HG02571 (cell line): ENCODE results near the gene FSHB.
A peak's percentile ranks its signal among the peaks of the same experiment; 100 is the strongest.
"Not testable (repeated sequence)": the region's sequence is repeated elsewhere in the genome, so short reads cannot be mapped to it uniquely, and the experiment has no call there.

ENCODE experiments used
- ATAC-seq: cut with Tn5 transposase; IDR thresholded peaks from one replicate; pipeline ENCODE4 v1.9.1; 2021; ENCODE audit warnings: mild to moderate bottlenecking, moderate library complexity; ENCODE audit not compliant: unreplicated experiment

Gene FSHB

DNA sequence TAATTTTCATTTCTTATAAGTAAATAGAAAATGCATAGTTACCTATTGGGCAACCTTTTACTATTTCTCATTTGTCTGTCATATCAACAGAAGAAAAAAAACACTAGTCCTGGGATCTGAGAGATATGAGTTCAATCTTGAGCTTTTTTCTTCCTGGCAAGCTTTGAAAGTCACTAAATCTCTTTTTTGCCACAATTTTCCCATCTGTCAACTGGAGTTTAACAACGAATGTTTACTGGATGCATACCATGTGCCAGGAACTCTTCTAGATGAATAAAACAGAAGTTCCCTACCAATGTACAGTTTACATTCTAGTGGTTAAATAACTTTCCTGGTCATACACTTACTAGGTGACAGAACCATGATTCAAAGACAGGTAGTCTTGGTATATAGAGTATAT, 31.0 kb downstream of the FSHB start:
- ATAC-seq: no peak

DNA sequence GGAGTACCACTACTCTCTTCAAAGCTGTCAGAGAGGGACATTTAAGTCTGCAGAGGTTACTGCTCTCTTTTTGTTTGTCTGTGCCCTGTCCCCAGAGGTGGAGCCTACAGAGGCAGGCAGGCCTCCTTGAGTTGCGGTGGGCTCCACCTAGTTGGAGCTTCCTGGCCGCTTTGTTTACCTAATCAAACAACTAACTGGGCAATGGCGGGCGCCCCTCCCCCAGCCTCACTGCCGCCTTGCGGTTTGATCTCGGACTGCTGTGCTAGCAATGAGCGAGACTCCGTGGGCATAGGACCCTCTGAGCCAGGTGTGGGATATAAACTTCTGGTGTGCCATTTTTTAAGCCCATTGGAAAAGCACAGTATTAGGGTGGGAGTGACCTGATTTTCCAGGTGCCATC, 37.8 kb downstream of the FSHB start:
- not testable (repeated sequence) for ATAC-seq

DNA sequence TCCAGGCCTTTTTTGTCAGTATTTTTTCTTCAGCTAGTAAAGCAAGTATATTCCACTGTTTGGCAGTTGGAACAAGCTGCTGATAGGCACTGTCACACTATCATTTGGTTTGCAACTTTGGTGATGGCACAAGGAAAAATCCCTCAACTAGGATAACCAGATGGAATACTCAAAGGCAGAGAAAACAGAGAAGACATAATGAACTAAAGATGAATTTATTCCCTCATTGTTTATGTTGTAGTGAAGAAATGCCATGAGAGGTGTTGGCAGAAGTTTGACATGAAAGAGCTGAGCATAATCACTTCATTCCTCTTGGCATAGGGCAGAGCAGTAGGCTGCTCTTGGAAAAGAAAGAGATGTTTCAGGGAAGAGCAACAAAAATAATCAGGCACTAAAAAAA, 39.9 kb downstream of the FSHB start:
- ATAC-seq: no peak

DNA sequence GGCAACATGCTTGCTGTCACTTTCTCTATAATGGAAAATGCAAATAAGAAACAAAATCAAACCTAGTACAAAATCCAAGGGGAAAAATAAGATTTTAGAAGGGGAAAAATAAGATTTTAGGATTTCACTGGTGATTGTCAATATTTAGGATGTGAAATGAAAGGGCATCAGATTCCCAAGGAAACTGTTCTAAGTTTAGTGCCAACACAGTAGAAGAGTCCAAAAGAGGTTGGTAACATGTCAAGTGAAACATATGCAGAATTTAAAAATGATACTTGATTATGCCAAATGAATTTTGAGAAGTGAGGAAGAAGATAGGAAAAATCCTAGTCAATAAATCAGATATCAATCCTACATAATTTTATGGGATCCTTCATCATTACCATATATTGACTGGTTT, 46.4 kb downstream of the FSHB start:
- ATAC-seq: no peak

DNA sequence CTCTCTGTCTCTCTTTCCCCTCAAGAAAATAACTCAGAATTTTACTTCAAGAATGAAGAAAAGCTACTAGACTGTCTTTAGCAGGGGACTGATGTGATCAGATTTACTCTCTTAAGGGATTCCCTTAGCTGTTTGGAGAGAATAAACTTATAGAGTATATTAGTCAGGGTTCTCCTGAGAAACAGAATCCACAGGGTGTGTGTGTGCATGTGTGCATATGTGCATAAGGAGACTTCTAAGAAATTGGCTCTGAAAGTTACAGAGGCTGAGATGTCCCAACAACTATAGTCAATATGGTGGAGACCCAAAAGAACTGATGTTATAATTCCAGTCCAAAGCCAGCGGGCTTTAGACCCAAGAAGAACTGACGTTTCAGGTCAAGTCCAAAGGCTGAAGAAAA, 49.0 kb downstream of the FSHB start:
- ATAC-seq: no peak

DNA sequence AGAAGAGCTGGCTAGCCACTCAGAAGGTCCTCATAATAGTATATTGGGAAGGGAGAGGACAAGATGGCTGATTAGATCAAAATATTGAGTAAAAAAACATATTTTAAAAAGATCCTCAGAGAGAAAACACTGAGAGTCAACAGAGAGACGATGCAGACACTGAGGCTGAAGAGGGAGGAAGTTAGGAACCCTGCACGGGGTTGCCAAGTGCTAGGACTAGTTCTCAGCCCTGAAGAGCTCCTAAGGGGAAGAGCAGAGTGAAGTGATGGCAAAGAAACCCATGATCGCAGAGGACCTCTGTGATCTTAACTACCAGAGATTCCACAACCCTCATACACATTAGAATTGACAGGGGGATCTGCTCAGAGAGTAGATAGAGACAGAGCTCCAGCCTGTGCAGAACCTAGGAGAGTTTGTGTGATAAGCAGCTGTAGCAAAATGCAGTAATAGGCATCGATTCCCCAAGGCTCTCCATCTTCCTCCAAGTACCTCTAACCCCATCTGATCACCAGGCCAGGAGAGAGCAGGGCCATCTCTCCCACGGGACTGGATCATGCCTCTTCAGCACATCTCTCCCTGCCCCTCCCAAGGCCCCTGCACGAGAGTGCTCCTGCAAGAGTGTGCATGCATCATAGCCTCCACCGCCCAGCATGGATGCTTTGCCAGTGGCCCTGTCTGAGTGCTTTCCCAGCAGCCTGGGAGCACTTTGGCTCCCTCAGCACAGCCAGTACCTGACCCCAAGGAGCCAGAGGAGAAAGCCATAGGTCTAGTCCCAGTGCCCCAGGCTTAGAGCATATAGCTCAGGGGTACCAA, 50.9 kb downstream of the FSHB start:
- peak; percentile 26 for ATAC-seq

DNA sequence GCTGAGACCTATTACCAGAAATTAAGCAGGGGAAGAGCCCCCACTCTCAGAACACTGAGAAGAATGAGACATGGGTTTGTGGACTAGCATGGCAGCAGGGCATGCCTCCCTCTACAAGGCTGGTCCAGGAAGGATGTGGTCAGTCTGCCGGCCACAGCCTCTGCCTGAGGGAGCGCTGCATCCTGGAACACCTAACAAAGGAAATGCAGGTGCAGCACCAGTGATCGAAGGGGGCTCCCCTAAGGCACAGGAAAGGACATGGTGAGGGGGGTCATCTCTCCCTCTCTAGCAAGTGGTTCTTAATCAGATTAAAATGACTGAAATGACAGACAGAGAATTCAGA, 51.4 kb downstream of the FSHB start:
- peak; percentile 51 for ATAC-seq
